Loucy (cell line): ENCODE results near the gene RNF32.
"Not testable (repeated sequence)": the region's sequence is repeated elsewhere in the genome, so short reads cannot be mapped to it uniquely, and the experiment has no call there.

Experiments used
- H2AFZ ChIP-seq: fragments of 200-600 bp; sonication (generic); 2 replicates; pipeline ENCODE4 v1.6.0; 2016; ENCODE audit warnings: antibody characterized with exemption, mild to moderate bottlenecking, low read length, moderate library complexity
- H3F3A ChIP-seq: fragments of 200-600 bp; 2 replicates; pipeline ENCODE4 v1.6.0; 2016; ENCODE audit warnings: antibody characterized with exemption, low read depth, mild to moderate bottlenecking
- H3K27me3 ChIP-seq: fragments of 200-600 bp; sonication (generic); 2 replicates; pipeline ENCODE4 v1.6.1; 2014; ENCODE audit warnings: low read length, mild to moderate bottlenecking; ENCODE audit not compliant: insufficient read depth, poor library complexity, severe bottlenecking
- H3K36me3 ChIP-seq: fragments of 200-600 bp; sonication (generic); 2 replicates; pipeline ENCODE4 v1.6.1; 2016; ENCODE audit warnings: low read length; ENCODE audit not compliant: insufficient read depth
- H3K4me1 ChIP-seq: fragments of 200-600 bp; sonication (generic); 2 replicates; pipeline ENCODE4 v1.5.1; 2014; ENCODE audit warnings: low read length, mild to moderate bottlenecking; ENCODE audit not compliant: insufficient read depth, poor library complexity, severe bottlenecking
- H3K4me2 ChIP-seq: fragments of 200-600 bp; sonication (generic); 2 replicates; pipeline ENCODE4 v1.6.0; 2014; ENCODE audit warnings: antibody characterized with exemption, low read length, low read depth, mild to moderate bottlenecking; ENCODE audit not compliant: poor library complexity, severe bottlenecking
- H3K4me3 ChIP-seq: fragments of 200-600 bp; sonication (generic); 2 replicates; pipeline ENCODE4 v1.5.1; 2014; ENCODE audit warnings: low read length, mild to moderate bottlenecking, mixed read lengths; ENCODE audit not compliant: poor library complexity, severe bottlenecking
- H3K79me2 ChIP-seq: fragments of 200-600 bp; sonication (generic); 2 replicates; pipeline ENCODE4 v1.6.1; 2014; ENCODE audit warnings: low read length; ENCODE audit not compliant: insufficient read depth
- H3K9ac ChIP-seq: fragments of 200-600 bp; sonication (generic); 2 replicates; pipeline ENCODE4 v1.6.0; 2014; ENCODE audit warnings: mild to moderate bottlenecking, low read depth, low read length, moderate library complexity; ENCODE audit not compliant: poor library complexity, severe bottlenecking
- H3K9me2 ChIP-seq: fragments of 200-600 bp; sonication (generic); replicated peaks from 2 replicates; pipeline ENCODE4 v1.6.1; 2016; ENCODE audit warnings: low read depth, low read length, mixed read lengths
- H3K9me3 ChIP-seq: fragments of 200-600 bp; sonication (generic); 2 replicates; pipeline ENCODE4 v1.6.1; 2014; ENCODE audit warnings: mild to moderate bottlenecking, antibody characterized with exemption, low read length, low read depth; ENCODE audit not compliant: insufficient read depth
- H4K20me1 ChIP-seq: fragments of 200-600 bp; sonication (generic); 2 replicates; pipeline ENCODE4 v1.6.0; 2014; ENCODE audit warnings: antibody characterized with exemption, low read length, mild to moderate bottlenecking; ENCODE audit not compliant: insufficient read depth, poor library complexity, severe bottlenecking
- EZH2phosphoT487 ChIP-seq: fragments of 200-600 bp; IDR thresholded peaks from 2 replicates; pipeline ENCODE4 v1.6.1; 2018; ENCODE audit warnings: antibody characterized with exemption, mild to moderate bottlenecking, moderate library complexity, borderline replicate concordance
- TF ChIP-seq, protein P1 (sequence below): fragments of 200-600 bp; sonication (generic); conservative IDR thresholded peaks from 2 replicates; pipeline ENCODE4 v1.5.1; 2014; ENCODE audit warnings: mild to moderate bottlenecking, antibody characterized with exemption, low read length

Gene RNF32

GRCh38 chr7:156634117-156634516, 6.5 kb upstream of the RNF32 start:
- Histone ChIP-seq H3K4me3 (no peak overlapping the region), H3K9me3 (no peaks in the 10 kb centered on the region; the same call in 1 of the 2 replicates), H3K36me3 (no peaks in the 10 kb centered on the region), H3K4me1 (no peaks in the 10 kb centered on the region), H3F3A (no peaks in the 10 kb centered on the region), H3K9ac (no peak overlapping the region), H3K27me3 (no peaks in the 10 kb centered on the region), H2AFZ (no peak overlapping the region), H3K79me2 (no peaks in the 10 kb centered on the region), H3K9me2 (no peaks in the 10 kb centered on the region), H3K4me2 (no peak overlapping the region), H4K20me1 (no peaks in the 10 kb centered on the region)
- TF ChIP-seq, protein P1, sequence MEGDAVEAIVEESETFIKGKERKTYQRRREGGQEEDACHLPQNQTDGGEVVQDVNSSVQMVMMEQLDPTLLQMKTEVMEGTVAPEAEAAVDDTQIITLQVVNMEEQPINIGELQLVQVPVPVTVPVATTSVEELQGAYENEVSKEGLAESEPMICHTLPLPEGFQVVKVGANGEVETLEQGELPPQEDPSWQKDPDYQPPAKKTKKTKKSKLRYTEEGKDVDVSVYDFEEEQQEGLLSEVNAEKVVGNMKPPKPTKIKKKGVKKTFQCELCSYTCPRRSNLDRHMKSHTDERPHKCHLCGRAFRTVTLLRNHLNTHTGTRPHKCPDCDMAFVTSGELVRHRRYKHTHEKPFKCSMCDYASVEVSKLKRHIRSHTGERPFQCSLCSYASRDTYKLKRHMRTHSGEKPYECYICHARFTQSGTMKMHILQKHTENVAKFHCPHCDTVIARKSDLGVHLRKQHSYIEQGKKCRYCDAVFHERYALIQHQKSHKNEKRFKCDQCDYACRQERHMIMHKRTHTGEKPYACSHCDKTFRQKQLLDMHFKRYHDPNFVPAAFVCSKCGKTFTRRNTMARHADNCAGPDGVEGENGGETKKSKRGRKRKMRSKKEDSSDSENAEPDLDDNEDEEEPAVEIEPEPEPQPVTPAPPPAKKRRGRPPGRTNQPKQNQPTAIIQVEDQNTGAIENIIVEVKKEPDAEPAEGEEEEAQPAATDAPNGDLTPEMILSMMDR = no peak
- no peak for TF ChIP-seq EZH2phosphoT487

- no peaks in the 10 kb centered on the region for H3K9me3 ChIP-seq
- no peak overlapping the region for H3K4me3 ChIP-seq
- no peaks in the 10 kb centered on the region for H3K79me2 ChIP-seq
- H3K4me1 ChIP-seq = no peaks in the 10 kb centered on the region
- H3K27me3 ChIP-seq = no peaks in the 10 kb centered on the region
- H3K9ac ChIP-seq = no peak overlapping the region
- H3K4me2 ChIP-seq = no peak overlapping the region
- no peak overlapping the region for H2AFZ ChIP-seq
- no peaks in the 10 kb centered on the region for H3F3A ChIP-seq
- no peaks in the 10 kb centered on the region for H4K20me1 ChIP-seq
- no peak for TF ChIP-seq EZH2phosphoT487
- TF ChIP-seq, protein P1 = no peak
- no peaks in the 10 kb centered on the region for H3K36me3 ChIP-seq
- no peaks in the 10 kb centered on the region for H3K9me2 ChIP-seq
These were observed 4.8 kb upstream of the RNF32 start for GRCh38 chr7:156635529-156636385.

DNA sequence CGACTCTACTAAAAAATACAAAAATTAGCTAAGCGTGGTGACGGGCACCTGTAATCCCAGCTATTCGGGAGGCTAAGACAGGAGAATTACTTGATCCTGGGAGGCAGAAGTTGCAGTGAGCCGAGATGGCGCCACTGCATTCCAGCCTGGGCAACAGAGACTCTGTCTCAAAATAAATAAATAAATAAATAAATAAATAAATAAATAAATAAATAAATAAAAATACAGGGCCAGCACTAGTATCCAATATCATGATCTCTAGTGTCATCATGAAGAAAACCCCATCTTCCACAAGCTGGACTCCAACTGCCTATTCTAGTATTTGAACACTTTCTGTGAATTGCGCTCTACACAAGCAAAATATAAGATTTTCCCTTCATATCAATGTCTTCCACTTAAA, 3.5 kb upstream of the RNF32 start:
- not testable (repeated sequence) for H3K9me3 ChIP-seq, H3K9ac ChIP-seq, H4K20me1 ChIP-seq, H3K4me2 ChIP-seq, H3K4me1 ChIP-seq, H3K4me3 ChIP-seq, H3K36me3 ChIP-seq, H3K79me2 ChIP-seq, H3F3A ChIP-seq, H3K9me2 ChIP-seq, H3K27me3 ChIP-seq, H2AFZ ChIP-seq
